GM18499 (cell line): ENCODE data around the gene NPFFR1.

Source experiments
- ATAC-seq: cut with Tn5 transposase; IDR thresholded peaks from one replicate; pipeline ENCODE4 v1.9.1; 2021; ENCODE audit warnings: moderate number of reproducible peaks; ENCODE audit not compliant: insufficient read depth, unreplicated experiment

NPFFR1 gene

DNA sequence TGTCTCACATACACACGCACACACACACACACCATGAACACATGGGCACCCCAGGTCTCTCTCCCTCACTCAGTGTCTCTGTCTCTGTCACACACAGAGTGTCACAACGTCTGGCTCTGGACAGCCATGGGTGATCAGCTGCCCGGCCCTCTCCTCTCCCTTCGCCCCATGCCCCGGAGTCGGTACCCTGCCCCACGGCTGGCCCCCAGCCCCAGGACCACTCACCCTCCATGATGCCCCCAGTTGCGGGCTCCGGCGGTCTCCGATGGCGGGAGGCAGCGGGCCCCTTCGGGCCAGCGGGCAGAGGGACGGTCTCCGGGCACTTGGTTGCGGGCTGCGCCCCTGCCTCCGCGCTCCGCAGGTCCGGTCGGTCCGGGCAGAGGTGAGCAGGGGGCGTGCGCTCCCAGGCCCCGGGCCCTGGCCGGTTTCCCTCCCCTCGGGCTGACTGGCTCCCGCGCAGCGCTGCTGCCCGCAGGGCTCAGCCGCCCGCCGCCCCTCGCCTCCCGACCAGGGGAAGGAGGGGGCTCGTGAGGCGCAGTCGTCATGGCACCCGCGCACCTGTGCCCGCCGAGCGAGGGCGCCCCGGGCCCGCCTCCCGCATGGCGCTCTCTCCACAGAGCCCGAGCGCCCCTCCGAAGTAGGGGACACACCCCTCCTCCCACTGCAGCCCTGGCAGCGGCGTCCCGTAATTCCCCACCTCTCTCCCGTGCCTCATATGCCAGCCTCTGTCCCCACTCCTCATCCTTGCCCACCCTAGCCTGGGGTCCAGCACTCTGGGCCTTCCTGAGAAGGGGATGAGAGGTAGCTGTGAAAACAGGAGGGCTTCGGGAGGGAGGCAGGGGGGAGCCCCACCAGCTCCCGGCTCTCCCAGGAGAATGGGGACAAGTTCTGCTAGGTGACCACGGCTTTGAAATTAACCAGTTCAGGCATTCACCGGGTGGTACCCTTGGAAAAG is at the start of gene NPFFR1:
Gene NPFFR1 (minus strand): TSS at position 560 of the 955 bp plus-strand sequence. CDS start 328 bp downstream, at position 232.
- ATAC-seq: no peak

GRCh38 chr10:70333268-70333667 is 49.5 kb upstream of the NPFFR1 start:
- ATAC-seq: no peak

DNA sequence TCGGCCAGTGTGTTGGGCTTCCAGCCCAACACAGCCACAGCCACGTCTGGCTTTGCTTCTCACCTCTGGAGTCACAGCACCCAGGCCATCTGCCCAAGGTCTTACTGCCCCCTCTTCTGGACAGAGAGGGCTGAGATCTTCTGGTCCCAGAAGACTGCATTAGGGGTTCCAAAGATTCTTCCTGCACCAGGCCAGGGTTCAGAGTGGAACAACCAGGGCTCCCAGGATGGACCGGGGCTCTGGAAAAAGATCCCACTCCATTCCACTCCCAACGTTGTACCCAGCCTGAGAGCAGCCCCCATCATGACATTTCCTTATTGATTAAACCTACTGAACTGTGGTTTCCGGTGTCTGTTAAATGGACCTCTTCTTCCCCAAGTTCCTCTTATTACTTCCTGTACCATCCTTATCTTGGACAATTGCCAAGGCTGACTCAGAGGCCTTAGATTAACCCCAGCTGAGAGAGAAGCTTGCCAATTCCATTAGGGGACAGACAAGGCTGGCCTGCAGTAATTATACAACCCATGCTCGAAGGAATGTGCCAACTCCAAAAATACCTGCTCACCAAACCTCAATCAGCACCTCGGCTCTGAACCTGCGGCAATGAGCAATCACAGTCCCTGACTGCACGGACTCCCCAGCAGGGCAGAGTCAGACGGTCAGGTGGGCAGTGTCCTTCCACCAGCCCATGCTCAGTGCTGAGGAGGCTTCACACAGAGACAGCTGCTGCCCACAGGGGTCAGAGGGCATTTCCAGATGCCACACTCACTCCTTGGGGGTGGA is 47.9 kb upstream of the NPFFR1 start:
- no peak for ATAC-seq

GRCh38 chr10:70331160-70331485 is 47.3 kb upstream of the NPFFR1 start:
- ATAC-seq: no peak

- no peak for ATAC-seq
These were observed 46.9 kb upstream of the NPFFR1 start for GRCh38 chr10:70330671-70331070.

DNA sequence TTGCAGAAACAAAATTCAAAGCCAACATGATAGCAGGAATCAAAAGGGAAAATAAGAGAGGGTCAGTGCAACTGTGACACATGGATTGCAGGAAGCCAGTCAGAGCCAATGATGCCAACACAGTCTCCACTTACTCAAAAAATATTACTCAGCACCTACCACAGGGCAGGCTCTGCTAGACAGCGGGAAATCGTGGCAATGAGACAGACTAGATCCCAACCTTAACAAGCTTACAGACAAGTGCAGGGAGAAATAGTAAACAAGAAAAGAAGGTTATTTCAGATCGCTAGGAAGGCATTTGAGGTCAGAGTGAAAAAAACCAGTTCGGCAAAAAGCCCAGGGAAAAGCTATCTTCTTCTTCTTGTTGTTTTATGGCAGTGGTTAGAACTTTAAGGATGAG is 45.2 kb upstream of the NPFFR1 start:
- no peak for ATAC-seq

- ATAC-seq: no peak
These were observed 44.2 kb upstream of the NPFFR1 start for GRCh38 chr10:70328018-70328417.

DNA sequence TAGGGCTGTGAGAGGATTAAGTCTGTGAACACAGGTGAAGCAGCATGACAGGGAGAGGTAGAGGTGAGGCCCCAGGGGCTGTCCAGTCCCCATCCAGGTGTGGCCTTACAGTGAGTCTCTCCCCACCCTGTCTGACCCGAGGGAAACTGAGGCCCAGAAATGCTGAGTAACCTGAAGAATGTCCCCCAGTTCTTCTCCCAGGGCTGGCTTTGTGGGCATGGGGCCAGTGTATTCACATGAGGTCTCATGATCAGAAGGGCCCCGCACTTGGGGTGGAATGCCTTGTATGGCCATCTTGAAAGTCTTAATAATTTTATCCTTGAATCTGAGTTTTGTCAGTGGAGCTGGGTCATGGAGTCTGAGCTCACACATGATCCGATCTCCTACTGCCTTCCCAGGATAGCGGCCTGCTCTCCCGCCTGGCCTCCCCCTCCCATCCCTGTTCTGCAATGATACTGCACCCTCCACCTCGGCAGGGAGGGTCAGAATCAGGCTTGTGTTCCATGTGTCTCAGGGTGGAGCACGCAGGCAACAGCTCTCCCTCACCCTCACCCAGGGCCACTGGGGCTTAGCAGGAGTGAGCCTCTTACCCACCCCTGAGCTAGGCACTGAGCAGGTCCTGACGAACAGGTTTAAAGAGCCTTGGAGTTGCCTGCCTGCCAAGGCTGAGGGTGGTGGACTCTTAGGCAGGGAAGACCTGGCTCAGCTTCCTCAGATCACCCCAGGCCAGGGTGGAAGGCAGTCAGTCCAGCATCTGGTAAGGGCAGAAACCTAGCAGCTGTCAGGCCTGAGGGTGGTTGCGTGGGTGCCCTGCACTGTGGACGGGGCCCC is 41.4 kb upstream of the NPFFR1 start:
- ATAC-seq: no peak

DNA sequence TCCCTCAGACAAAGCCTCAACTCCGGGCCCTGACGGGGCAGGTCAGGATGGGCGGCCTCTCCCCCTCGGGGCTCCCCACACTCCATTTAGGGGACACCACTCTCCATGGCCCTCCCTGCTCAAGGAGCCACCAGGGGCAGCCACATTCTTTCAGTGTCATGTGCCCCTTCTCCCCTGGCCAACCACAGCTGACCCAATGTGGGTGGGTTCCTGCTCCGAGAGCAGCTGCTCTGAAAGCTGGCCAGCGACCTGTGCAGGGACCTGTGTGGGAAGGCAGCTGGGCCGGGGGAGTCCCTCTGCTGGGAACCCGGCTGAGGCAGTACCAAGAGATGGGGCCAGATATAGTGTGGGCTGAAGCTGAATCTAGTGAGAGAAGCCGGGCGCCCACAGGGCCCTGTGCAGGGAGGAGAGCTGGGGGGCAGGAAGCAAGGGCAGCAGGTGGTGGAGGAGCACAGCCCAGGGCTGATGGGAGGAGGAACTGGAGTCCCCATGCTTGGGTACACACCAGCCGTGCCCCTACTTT is 40.6 kb upstream of the NPFFR1 start:
- ATAC-seq: no peak

- no peak for ATAC-seq
These were observed 40.0 kb upstream of the NPFFR1 start for GRCh38 chr10:70323697-70324338.

DNA sequence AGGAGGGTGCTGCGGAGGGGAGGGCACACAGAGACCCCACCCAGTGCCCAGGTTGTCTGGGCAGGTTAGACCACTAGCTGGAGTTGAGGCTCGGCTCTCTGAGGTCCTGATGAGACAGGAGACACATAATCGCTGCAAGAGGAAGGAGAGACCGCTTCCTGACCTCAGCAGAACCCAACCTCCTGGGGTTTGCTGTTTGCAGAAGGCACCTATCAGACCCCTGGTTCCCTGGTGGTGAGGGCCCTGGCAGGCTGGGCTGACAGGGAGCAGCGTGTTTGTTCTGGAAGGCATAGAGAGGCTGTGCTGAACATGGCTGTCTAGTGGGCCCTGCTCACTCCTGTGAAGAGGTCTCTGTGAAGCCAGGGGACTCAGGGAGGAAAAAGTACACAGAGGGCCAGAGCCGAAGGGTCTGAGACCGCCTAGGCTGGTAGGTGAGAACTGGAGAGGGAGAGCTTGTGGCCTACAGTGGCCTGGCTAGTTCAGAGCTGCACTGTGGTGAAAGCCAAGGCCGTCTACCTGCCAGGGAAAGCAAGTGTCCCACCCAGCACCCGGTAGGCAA is 39.4 kb upstream of the NPFFR1 start:
- no peak for ATAC-seq

DNA sequence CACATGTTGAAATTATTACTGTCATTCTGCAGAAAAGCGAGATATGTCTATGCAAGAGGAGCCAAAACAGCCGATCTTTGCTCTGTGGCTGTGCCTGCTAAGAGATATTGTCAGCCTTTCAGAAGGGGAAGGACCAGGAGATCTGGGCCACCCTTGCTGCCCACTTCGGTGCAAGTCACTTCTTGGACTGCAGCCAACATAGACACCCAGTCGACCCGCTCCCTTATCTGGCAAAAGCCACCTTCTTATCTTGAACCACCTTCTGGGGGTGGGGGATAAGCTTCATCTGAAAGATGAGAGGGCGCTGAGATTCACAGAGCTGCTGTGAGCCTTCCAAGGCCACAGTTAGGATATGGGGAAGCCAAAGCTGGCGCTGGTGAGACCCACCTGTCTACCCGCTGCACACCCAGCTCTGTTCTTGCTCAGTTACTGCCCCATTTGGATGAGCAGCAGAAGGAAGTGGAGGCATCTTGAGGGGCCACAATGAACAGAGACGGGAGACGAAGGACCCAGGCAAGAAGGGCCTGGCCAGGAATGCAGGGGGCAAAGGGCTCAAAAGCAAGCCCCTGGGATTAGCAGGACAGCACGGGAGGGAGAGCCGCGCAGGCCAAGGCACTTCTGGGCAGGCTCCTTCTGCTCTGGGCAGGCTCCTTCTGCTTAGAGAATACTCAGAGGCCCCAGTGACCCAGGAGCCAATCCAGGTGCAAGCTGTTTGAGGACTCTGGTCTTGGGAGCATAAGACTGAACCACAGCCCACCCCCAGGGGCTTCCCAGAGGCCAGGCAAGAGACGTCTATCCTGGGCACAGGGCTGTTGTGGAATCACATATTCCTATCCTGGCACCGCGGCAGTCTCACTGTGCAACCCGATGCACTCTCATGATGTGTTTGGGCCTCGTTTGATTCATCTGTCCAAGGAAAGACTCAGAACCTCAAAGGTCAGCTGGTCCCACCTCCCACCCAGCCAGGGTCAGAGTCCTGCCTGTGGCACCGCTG is 38.4 kb upstream of the NPFFR1 start:
- no peak for ATAC-seq

- no peak for ATAC-seq
These were observed 37.4 kb upstream of the NPFFR1 start for GRCh38 chr10:70321233-70321632.

GRCh38 chr10:70320751-70321150 is 36.9 kb upstream of the NPFFR1 start:
- ATAC-seq: no peak

DNA sequence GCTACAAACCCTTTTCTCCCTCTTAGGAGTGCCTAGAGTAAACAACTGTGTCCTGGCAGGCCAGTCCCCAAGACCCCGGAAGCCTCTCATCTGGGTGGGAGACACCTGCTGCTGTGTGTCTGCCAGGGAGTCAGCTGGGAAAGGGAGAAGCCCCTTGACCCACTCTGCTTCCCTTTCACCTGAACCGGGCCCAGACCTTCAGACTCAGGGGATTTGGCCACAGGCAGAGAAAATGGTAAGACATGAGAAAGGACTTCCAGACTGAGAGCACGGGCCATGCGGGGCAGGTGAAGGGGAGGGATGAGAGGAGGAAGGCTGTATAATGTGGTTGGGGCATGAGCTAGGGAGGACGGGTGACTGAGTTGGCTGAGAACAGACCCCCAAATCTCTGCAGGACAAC is 36.0 kb upstream of the NPFFR1 start:
- ATAC-seq: no peak

DNA sequence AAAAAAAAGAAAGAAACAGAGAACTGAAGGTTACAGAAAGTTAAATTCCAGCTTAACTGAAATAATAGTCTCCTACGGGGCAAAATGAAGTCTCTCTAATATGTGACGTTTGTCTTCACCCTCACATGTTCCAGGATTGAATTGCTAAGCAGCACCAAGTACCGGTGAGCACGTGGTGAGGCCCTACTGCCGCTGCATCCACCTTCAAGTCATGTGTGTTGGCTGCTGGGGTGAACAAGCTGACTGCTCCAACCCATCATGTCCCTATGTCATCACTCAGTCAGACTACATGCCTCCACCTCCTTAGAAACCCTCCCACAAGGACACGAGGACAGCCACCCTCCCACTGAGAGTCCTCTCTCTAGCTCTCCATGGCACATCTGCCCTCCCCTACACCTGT is 35.4 kb upstream of the NPFFR1 start:
- ATAC-seq: no peak

GRCh38 chr10:70317943-70318318 is 34.1 kb upstream of the NPFFR1 start:
- ATAC-seq: no peak

DNA sequence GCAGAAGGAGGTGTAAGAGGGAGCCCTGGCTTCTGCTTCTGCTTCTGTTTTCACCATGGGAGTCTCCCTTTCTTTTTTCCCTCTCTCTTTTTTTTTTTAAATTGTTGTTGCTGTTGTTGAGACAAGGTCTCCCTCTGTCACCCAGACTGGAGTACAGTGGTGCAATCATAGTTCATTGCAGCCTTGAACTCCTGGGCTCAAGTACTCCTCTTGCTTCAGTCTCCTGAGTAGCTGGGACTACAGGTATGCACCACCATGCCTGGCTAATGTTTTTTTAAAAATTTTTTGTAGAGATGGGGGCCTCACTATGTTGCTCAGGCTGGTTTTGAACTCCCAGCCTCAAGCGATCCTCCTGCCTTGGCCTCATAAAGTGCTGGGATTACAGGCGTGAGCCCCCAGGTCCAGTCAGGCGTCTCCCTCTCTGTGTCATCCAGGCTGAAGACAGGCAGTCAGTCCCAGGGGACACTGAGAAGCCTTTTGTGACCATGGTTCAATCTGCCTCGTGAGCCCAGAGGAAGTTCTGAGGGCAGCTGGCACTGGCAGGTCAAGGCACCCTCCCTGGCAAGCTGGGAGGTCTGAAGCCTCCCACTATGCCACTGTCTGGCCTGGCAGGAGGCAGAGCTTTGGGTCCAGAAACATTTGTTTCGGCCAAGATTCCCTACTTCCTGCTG is 33.6 kb upstream of the NPFFR1 start:
- no peak for ATAC-seq
